ENCODE measurements around the gene SNTG2. TPM values are rescaled to one million over a fixed set of nuclear protein-coding genes. Genes with fewer than 3 reads are reported as not detected.
A peak's percentile ranks its signal among the peaks of the same experiment; 100 is the strongest.

Gene SNTG2
- total RNA-seq, 2 experiments from 2014 or later: not detected

GRCh38 chr2:1136067-1136466, 185.4 kb downstream of the SNTG2 start:
- TF ChIP-seq CTCF (conservative IDR thresholded peaks at IDR 0.05; ENCODE audit: low read length): 0 out of 2 replicates have a peak, but pooled peaks have one; percentile 39
- TF ChIP-seq EZH2phosphoT487 (IDR thresholded peaks at IDR 0.05; ENCODE audit: borderline replicate concordance, low read depth, low read length): no peak
- Histone ChIP-seq H2AFZ (ENCODE audit: low read length) (no peak overlapping the region), H3K9me2 (ENCODE audit: insufficient read depth, low read length) (no peaks in the 10 kb centered on the region), H3K9me3 (ENCODE audit: low read length) (no peaks in the 10 kb centered on the region), H3K27ac (ENCODE audit: low read depth, low read length, poor library complexity, severe bottlenecking) (no peak overlapping the region), H3K4me2 (ENCODE audit: low read length) (no peak overlapping the region), H3K4me1 (ENCODE audit: insufficient read depth, low read length, poor library complexity, severe bottlenecking) (no peaks in the 10 kb centered on the region), H3K79me2 (ENCODE audit: insufficient read depth, low read depth, low read length) (no peaks in the 10 kb centered on the region), H3K36me3 (ENCODE audit: insufficient read depth, low read length) (no peaks in the 10 kb centered on the region), H3K4me3 (ENCODE audit: low read depth, low read length, poor library complexity, severe bottlenecking) (no peak overlapping the region), H4K20me1 (ENCODE audit: insufficient read depth, low read length) (no peaks in the 10 kb centered on the region)
- no peak for DNase-seq (ENCODE audit: low spot score)
- intact Hi-C loops (cut with micrococcal nuclease; ENCODE audit: unreplicated experiment): no loop called here
- ChIA-PET POLR2A (no interaction called here), CTCF (ENCODE audit: unreplicated experiment) (no interaction called here)
- no TSS peak for BruUV-seq (replicated peaks)

- Histone ChIP-seq H3K36me3 (ENCODE audit: insufficient read depth, low read length) (no peaks in the 10 kb centered on the region), H2AFZ (ENCODE audit: low read length) (no peak overlapping the region), H3K9me2 (ENCODE audit: insufficient read depth, low read length) (no peaks in the 10 kb centered on the region), H3K4me2 (ENCODE audit: low read length) (no peak overlapping the region), H3K4me3 (ENCODE audit: low read depth, low read length, poor library complexity, severe bottlenecking) (no peak overlapping the region), H4K20me1 (ENCODE audit: insufficient read depth, low read length) (no peaks in the 10 kb centered on the region), H3K27ac (ENCODE audit: low read depth, low read length, poor library complexity, severe bottlenecking) (no peak overlapping the region), H3K4me1 (ENCODE audit: insufficient read depth, low read length, poor library complexity, severe bottlenecking) (no peaks in the 10 kb centered on the region), H3K79me2 (ENCODE audit: insufficient read depth, low read depth, low read length) (no peaks in the 10 kb centered on the region), H3K9me3 (ENCODE audit: low read length) (no peaks in the 10 kb centered on the region)
- BruUV-seq (replicated peaks): no TSS peak
- ChIA-PET CTCF (ENCODE audit: unreplicated experiment) (no interaction called here), POLR2A (no interaction called here)
- no peak for DNase-seq (ENCODE audit: low spot score)
- no peak for TF ChIP-seq EZH2phosphoT487 (IDR thresholded peaks at IDR 0.05; ENCODE audit: borderline replicate concordance, low read depth, low read length)
- TF ChIP-seq CTCF (conservative IDR thresholded peaks at IDR 0.05; ENCODE audit: low read length): no peak
- intact Hi-C loops (cut with micrococcal nuclease; ENCODE audit: unreplicated experiment): no loop called here
These were observed 186.2 kb downstream of the SNTG2 start for GRCh38 chr2:1136846-1137245.

GRCh38 chr2:1137264-1137663, 186.6 kb downstream of the SNTG2 start:
- no peaks in the 10 kb centered on the region for H4K20me1 ChIP-seq (ENCODE audit: insufficient read depth, low read length)
- no peaks in the 10 kb centered on the region for H3K4me1 ChIP-seq (ENCODE audit: insufficient read depth, low read length, poor library complexity, severe bottlenecking)
- no peak overlapping the region for H2AFZ ChIP-seq (ENCODE audit: low read length)
- TF ChIP-seq EZH2phosphoT487 (IDR thresholded peaks at IDR 0.05; ENCODE audit: borderline replicate concordance, low read depth, low read length): no peak
- TF ChIP-seq CTCF (conservative IDR thresholded peaks at IDR 0.05; ENCODE audit: low read length): no peak
- H3K9me3 ChIP-seq (ENCODE audit: low read length): no peaks in the 10 kb centered on the region
- DNase-seq (ENCODE audit: low spot score): no peak
- H3K36me3 ChIP-seq (ENCODE audit: insufficient read depth, low read length): no peaks in the 10 kb centered on the region
- CTCF ChIA-PET (ENCODE audit: unreplicated experiment): no interaction called here
- no peaks in the 10 kb centered on the region for H3K9me2 ChIP-seq (ENCODE audit: insufficient read depth, low read length)
- POLR2A ChIA-PET: no interaction called here
- BruUV-seq (replicated peaks): no TSS peak
- H3K4me3 ChIP-seq (ENCODE audit: low read depth, low read length, poor library complexity, severe bottlenecking): no peak overlapping the region
- no peak overlapping the region for H3K4me2 ChIP-seq (ENCODE audit: low read length)
- intact Hi-C loops (cut with micrococcal nuclease; ENCODE audit: unreplicated experiment): no loop called here
- no peak overlapping the region for H3K27ac ChIP-seq (ENCODE audit: low read depth, low read length, poor library complexity, severe bottlenecking)
- H3K79me2 ChIP-seq (ENCODE audit: insufficient read depth, low read depth, low read length): no peaks in the 10 kb centered on the region
